ACC112 (cell line): Measurements from ENCODE around the gene RAMP2.
A peak's percentile ranks its signal among the peaks of the same experiment; 100 is the strongest.
"Not testable (repeated sequence)": the region's sequence is repeated elsewhere in the genome, so short reads cannot be mapped to it uniquely, and the experiment has no call there.

ENCODE experiments used
- H2AFZ ChIP-seq: fragments of 200-600 bp; sonication (generic); one replicate; pipeline ENCODE4 v1.6.0; 2017; ENCODE audit warnings: antibody characterized with exemption, low read length; ENCODE audit not compliant: unreplicated experiment
- H3K27ac ChIP-seq: fragments of 200-600 bp; sonication (generic); 2 replicates; pipeline ENCODE4 v1.5.1; 2014; ENCODE audit warnings: low read depth, mild to moderate bottlenecking, antibody characterized with exemption, low read length, moderate library complexity
- H3K27me3 ChIP-seq: fragments of 200-600 bp; sonication (generic); 2 replicates; pipeline ENCODE4 v1.6.1; 2014; ENCODE audit warnings: mild to moderate bottlenecking, antibody characterized with exemption, low read length, moderate library complexity, mixed read lengths; ENCODE audit not compliant: insufficient read depth
- H3K36me3 ChIP-seq: fragments of 200-600 bp; sonication (generic); 2 replicates; pipeline ENCODE4 v1.6.1; 2016; ENCODE audit warnings: mild to moderate bottlenecking, antibody characterized with exemption, low read length, moderate library complexity, mixed read lengths; ENCODE audit not compliant: insufficient read depth
- H3K4me1 ChIP-seq: fragments of 200-600 bp; sonication (generic); one replicate; pipeline ENCODE4 v1.6.1; 2016; ENCODE audit warnings: low read length, mixed read lengths; ENCODE audit not compliant: insufficient read depth, unreplicated experiment, control insufficient read depth
- H3K4me3 ChIP-seq: fragments of 200-600 bp; sonication (generic); 2 replicates; pipeline ENCODE4 v1.5.1; 2014; ENCODE audit warnings: mild to moderate bottlenecking, low read depth, low read length
- H3K79me2 ChIP-seq: fragments of 200-600 bp; sonication (generic); one replicate; pipeline ENCODE4 v1.6.0; 2016; ENCODE audit warnings: low read length; ENCODE audit not compliant: control insufficient read depth, unreplicated experiment, insufficient read depth

The RAMP2 gene

GRCh38 chr17:42748202-42748907 lies 12.7 kb upstream of the RAMP2 start:
- H3K27ac ChIP-seq = no peak overlapping the region
- H3K36me3 ChIP-seq = no peaks in the 10 kb centered on the region
- no peak overlapping the region for H3K4me3 ChIP-seq
- no peaks in the 10 kb centered on the region for H3K27me3 ChIP-seq
- H2AFZ ChIP-seq = no peak overlapping the region
- peaks cover 9% of the 10 kb centered on the region for H3K79me2 ChIP-seq
- peaks cover 10% of the 10 kb centered on the region for H3K4me1 ChIP-seq

- Histone ChIP-seq H3K27ac (no peak overlapping the region), H3K36me3 (no peaks in the 10 kb centered on the region), H3K27me3 (no peaks in the 10 kb centered on the region), H3K4me3 (no peak overlapping the region), H3K4me1 (peaks cover 6% of the 10 kb centered on the region), H3K79me2 (peaks cover 1% of the 10 kb centered on the region), H2AFZ (no peak overlapping the region)
These were observed 11.9 kb upstream of the RAMP2 start for GRCh38 chr17:42748908-42749798.

- Histone ChIP-seq H3K79me2 (no peaks in the 10 kb centered on the region), H3K4me3 (no peak overlapping the region), H3K36me3 (no peaks in the 10 kb centered on the region), H3K27ac (no peak overlapping the region), H3K4me1 (peaks cover 6% of the 10 kb centered on the region), H2AFZ (no peak overlapping the region), H3K27me3 (no peaks in the 10 kb centered on the region)
These were observed 10.2 kb upstream of the RAMP2 start for GRCh38 chr17:42750739-42751344.

DNA sequence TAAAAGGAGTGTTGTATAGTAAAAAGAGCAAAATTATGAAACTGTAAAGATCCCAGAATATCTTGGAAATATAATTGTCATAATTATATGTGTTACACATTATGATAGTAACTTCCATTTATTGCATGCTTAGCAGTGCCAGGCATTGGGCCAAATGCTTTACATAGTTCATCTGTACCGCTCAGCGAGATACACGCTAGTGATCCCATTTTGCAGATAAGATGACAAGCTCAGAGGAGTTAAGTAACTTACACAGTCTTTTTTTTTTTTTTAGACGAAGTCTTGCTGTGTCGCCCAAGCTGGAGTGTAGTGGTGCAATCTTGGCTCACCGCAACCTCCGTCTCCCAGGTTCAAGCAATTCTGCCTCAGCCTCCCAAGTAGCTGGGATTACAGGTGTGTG lies 9.4 kb upstream of the RAMP2 start:
- no peaks in the 10 kb centered on the region for H3K79me2 ChIP-seq
- peaks cover 6% of the 10 kb centered on the region for H3K4me1 ChIP-seq
- no peaks in the 10 kb centered on the region for H3K27me3 ChIP-seq
- H3K27ac ChIP-seq = no peak overlapping the region
- H2AFZ ChIP-seq = no peak overlapping the region
- H3K4me3 ChIP-seq = no peak overlapping the region
- no peaks in the 10 kb centered on the region for H3K36me3 ChIP-seq

GRCh38 chr17:42754782-42755181 lies 6.2 kb upstream of the RAMP2 start:
- H3K4me1 ChIP-seq = no peaks in the 10 kb centered on the region
- peaks cover 12% of the 10 kb centered on the region for H3K27me3 ChIP-seq
- H3K4me3 ChIP-seq = no peak overlapping the region
- no peak overlapping the region for H2AFZ ChIP-seq
- no peaks in the 10 kb centered on the region for H3K79me2 ChIP-seq
- H3K36me3 ChIP-seq = no peaks in the 10 kb centered on the region
- no peak overlapping the region for H3K27ac ChIP-seq

DNA sequence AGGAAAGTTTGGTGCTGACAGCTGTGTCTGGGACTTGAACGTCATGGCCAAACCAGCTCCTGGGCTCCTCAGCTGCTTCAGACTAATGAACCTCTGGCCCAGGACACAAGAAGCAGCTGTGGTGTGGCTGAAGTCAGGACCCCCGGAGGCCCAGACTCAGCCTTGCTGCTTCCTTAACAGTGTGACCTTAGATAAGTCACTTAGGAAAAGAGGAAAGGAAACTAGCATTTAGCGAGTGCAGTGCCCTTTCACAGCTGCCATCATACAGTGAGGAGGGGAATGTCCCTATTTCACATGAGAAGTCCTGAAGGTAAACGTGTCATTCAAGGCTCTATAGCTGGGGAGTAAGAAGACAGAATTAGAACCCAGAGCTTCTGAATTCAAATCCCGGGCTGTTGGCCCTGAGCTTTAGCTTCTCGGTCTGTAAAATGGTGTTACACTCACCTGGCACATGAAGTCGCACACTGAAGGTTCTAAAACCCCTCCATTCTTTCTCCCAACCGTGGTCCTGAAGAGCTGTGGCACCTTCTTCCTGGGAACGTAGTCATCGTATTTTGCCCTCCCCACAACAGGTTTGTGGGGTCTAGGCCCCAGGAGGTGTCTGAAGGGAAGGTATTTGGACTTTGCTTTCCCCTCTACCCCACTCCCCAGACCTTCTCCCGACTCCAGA lies 910 bp upstream of the RAMP2 start:
- H3K79me2 ChIP-seq = no peaks in the 10 kb centered on the region
- no peaks in the 10 kb centered on the region for H3K36me3 ChIP-seq
- peaks cover 6% of the 10 kb centered on the region for H3K4me1 ChIP-seq
- H3K27ac ChIP-seq = no peak overlapping the region
- peaks cover 37% of the 10 kb centered on the region for H3K27me3 ChIP-seq
- H3K4me3 ChIP-seq = no peak overlapping the region
- H2AFZ ChIP-seq = peak overlapping the region; percentile 50

GRCh38 chr17:42761638-42762037 lies 611 bp downstream of the RAMP2 start:
- H2AFZ ChIP-seq = no peak overlapping the region
- H3K36me3 ChIP-seq = no peaks in the 10 kb centered on the region
- H3K4me3 ChIP-seq = peak overlapping the region; percentile 75
- peaks cover 6% of the 10 kb centered on the region for H3K4me1 ChIP-seq
- H3K27me3 ChIP-seq = peaks cover 37% of the 10 kb centered on the region
- no peak overlapping the region for H3K27ac ChIP-seq
- no peaks in the 10 kb centered on the region for H3K79me2 ChIP-seq

GRCh38 chr17:42766124-42766523 lies 5.1 kb downstream of the RAMP2 start:
- H3K27me3 ChIP-seq = peaks cover 11% of the 10 kb centered on the region
- no peak overlapping the region for H3K27ac ChIP-seq
- H3K4me1 ChIP-seq = peaks cover 10% of the 10 kb centered on the region
- no peak overlapping the region for H2AFZ ChIP-seq
- no peak overlapping the region for H3K4me3 ChIP-seq
- H3K36me3 ChIP-seq = no peaks in the 10 kb centered on the region
- H3K79me2 ChIP-seq = no peaks in the 10 kb centered on the region

DNA sequence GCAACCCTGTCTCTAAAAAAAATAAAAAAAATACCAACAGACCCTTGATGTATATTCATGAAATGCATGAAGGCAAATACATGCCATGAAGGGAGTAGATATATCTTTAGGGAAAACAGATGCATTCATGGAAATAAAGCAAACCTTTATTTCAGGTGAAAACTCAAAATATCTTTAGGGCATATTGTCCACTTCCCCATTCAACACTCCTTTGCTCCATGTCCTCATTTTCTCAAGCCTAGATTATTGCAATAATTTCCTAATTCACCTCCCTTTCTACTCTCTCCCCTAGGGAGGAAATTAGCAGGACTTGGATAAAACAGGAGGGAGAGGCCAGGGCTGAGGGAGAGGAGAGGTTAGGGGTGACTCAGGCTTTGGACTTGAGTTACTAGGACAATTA lies 6.5 kb downstream of the RAMP2 start:
- H3K79me2 ChIP-seq = no peaks in the 10 kb centered on the region
- H3K4me3 ChIP-seq = no peak overlapping the region
- H2AFZ ChIP-seq = no peak overlapping the region
- no peaks in the 10 kb centered on the region for H3K36me3 ChIP-seq
- H3K27ac ChIP-seq = no peak overlapping the region
- no peaks in the 10 kb centered on the region for H3K27me3 ChIP-seq
- H3K4me1 ChIP-seq = peaks cover 10% of the 10 kb centered on the region

GRCh38 chr17:42768006-42768405 lies 7.0 kb downstream of the RAMP2 start:
- not testable (repeated sequence) for H2AFZ ChIP-seq, H3K27me3 ChIP-seq, H3K4me1 ChIP-seq, H3K27ac ChIP-seq, H3K36me3 ChIP-seq, H3K79me2 ChIP-seq, H3K4me3 ChIP-seq
